SK-N-SH (cell line): ENCODE results near the gene TMIE.

Experiments
- EZH2phosphoT487 ChIP-seq: fragments of 200-600 bp; sonication (generic); IDR thresholded peaks from 2 replicates; pipeline ENCODE4 v1.6.1; 2017; ENCODE audit warnings: low read depth, mixed run types, mild to moderate bottlenecking, antibody characterized with exemption, moderate library complexity, borderline replicate concordance
- MEF2A ChIP-seq: IDR thresholded peaks from 2 replicates; pipeline ENCODE4 v1.4.0; 2012; ENCODE audit warnings: low read depth, borderline replicate concordance
- NRF1 ChIP-seq: IDR thresholded peaks from 2 replicates; pipeline ENCODE4 v1.6.1; 2012; ENCODE audit warnings: low read depth, mild to moderate bottlenecking, low read length
- RFX5 ChIP-seq: IDR thresholded peaks from 2 replicates; pipeline ENCODE4 v1.6.1; 2012; ENCODE audit warnings: mild to moderate bottlenecking, improper control_type of control experiment, low read length
- TAF1 ChIP-seq: IDR thresholded peaks from 2 replicates; pipeline ENCODE4 v1.6.1; 2012; ENCODE audit warnings: low read depth, mild to moderate bottlenecking, low read length, moderate library complexity, borderline replicate concordance
- TCF12 ChIP-seq: IDR thresholded peaks from 2 replicates; pipeline ENCODE4 v1.4.0; 2012
- YY1 ChIP-seq: IDR thresholded peaks from 2 replicates; pipeline ENCODE4 v1.4.0; 2012; ENCODE audit warnings: low read depth, mild to moderate bottlenecking
- TF ChIP-seq, protein P1 (sequence below): fragments of 200-600 bp; sonication (generic); IDR thresholded peaks from 2 replicates; pipeline ENCODE4 v1.6.1; 2017; ENCODE audit warnings: antibody characterized with exemption, mild to moderate bottlenecking, moderate library complexity
- TF ChIP-seq, protein P2 (sequence below): IDR thresholded peaks from 2 replicates; pipeline ENCODE4 v1.4.0; 2012; ENCODE audit warnings: low read depth, borderline replicate concordance
- TF ChIP-seq, protein P3 (sequence below): IDR thresholded peaks from 2 replicates; pipeline ENCODE4 v1.6.1; 2012; ENCODE audit warnings: mild to moderate bottlenecking, low read depth, low read length, moderate library complexity

DNA sequence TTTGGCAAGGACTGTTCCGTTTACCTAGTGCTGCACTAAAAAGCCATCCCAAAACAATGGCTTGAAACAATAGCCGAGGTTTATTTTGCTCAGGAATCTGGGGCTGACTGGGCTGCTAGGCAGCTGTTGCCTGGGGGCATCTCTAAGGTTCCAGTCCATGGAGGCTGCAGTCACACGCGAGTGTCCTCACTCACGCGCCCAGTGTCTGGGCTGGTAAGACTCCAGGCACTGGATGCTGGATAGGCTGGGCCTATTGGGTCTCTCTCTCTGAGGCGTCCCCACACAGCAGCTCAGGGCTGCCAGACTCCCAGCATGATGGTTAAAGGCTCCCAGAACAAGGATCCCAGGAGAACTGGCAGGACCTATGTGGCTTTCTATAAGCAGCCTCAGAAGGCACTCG lies 41.9 kb upstream of the TMIE start:
- TF ChIP-seq TCF12, result no peak
- TF ChIP-seq, protein P1, sequence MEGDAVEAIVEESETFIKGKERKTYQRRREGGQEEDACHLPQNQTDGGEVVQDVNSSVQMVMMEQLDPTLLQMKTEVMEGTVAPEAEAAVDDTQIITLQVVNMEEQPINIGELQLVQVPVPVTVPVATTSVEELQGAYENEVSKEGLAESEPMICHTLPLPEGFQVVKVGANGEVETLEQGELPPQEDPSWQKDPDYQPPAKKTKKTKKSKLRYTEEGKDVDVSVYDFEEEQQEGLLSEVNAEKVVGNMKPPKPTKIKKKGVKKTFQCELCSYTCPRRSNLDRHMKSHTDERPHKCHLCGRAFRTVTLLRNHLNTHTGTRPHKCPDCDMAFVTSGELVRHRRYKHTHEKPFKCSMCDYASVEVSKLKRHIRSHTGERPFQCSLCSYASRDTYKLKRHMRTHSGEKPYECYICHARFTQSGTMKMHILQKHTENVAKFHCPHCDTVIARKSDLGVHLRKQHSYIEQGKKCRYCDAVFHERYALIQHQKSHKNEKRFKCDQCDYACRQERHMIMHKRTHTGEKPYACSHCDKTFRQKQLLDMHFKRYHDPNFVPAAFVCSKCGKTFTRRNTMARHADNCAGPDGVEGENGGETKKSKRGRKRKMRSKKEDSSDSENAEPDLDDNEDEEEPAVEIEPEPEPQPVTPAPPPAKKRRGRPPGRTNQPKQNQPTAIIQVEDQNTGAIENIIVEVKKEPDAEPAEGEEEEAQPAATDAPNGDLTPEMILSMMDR, result no peak
- no peak for TF ChIP-seq RFX5
- no peak for TF ChIP-seq EZH2phosphoT487
- no peak for TF ChIP-seq MEF2A
- TF ChIP-seq, protein P2, sequence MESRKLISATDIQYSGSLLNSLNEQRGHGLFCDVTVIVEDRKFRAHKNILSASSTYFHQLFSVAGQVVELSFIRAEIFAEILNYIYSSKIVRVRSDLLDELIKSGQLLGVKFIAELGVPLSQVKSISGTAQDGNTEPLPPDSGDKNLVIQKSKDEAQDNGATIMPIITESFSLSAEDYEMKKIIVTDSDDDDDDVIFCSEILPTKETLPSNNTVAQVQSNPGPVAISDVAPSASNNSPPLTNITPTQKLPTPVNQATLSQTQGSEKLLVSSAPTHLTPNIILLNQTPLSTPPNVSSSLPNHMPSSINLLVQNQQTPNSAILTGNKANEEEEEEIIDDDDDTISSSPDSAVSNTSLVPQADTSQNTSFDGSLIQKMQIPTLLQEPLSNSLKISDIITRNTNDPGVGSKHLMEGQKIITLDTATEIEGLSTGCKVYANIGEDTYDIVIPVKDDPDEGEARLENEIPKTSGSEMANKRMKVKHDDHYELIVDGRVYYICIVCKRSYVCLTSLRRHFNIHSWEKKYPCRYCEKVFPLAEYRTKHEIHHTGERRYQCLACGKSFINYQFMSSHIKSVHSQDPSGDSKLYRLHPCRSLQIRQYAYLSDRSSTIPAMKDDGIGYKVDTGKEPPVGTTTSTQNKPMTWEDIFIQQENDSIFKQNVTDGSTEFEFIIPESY, result no peak
- TF ChIP-seq NRF1, result no peak
- no peak for TF ChIP-seq TAF1
- no peak for TF ChIP-seq YY1
- TF ChIP-seq, protein P3, sequence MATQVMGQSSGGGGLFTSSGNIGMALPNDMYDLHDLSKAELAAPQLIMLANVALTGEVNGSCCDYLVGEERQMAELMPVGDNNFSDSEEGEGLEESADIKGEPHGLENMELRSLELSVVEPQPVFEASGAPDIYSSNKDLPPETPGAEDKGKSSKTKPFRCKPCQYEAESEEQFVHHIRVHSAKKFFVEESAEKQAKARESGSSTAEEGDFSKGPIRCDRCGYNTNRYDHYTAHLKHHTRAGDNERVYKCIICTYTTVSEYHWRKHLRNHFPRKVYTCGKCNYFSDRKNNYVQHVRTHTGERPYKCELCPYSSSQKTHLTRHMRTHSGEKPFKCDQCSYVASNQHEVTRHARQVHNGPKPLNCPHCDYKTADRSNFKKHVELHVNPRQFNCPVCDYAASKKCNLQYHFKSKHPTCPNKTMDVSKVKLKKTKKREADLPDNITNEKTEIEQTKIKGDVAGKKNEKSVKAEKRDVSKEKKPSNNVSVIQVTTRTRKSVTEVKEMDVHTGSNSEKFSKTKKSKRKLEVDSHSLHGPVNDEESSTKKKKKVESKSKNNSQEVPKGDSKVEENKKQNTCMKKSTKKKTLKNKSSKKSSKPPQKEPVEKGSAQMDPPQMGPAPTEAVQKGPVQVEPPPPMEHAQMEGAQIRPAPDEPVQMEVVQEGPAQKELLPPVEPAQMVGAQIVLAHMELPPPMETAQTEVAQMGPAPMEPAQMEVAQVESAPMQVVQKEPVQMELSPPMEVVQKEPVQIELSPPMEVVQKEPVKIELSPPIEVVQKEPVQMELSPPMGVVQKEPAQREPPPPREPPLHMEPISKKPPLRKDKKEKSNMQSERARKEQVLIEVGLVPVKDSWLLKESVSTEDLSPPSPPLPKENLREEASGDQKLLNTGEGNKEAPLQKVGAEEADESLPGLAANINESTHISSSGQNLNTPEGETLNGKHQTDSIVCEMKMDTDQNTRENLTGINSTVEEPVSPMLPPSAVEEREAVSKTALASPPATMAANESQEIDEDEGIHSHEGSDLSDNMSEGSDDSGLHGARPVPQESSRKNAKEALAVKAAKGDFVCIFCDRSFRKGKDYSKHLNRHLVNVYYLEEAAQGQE, result no peak
